Testis (tissue), 3 donors: ENCODE data around the gene MRPL27. TPM values are rescaled to one million over a fixed set of nuclear protein-coding genes. Genes with fewer than 3 reads are reported as not detected.
A peak's percentile ranks its signal among the peaks of the same experiment; 100 is the strongest.

Source experiments
- DNase-seq: peaks from one replicate; pipeline ENCODE4 v3.0.0-alpha.2; 2019
- H3K27ac ChIP-seq, 2 donors: fragments of 200-600 bp; sonication (generic); one replicate each; pipeline ENCODE4 v1.5.1; 2019
- H3K27me3 ChIP-seq: fragments of 200-600 bp; sonication (generic); one replicate; pipeline ENCODE4 v1.5.1; 2019
- H3K36me3 ChIP-seq: fragments of 200-600 bp; sonication (generic); one replicate; pipeline ENCODE4 v1.5.1; 2017; ENCODE audit warnings: low read depth; ENCODE audit errors: missing control alignments
- H3K4me1 ChIP-seq: fragments of 200-600 bp; sonication (generic); one replicate; pipeline ENCODE4 v1.5.1; 2019
- H3K4me3 ChIP-seq, 2 donors: fragments of 200-600 bp; sonication (generic); one replicate each; pipeline ENCODE4 v1.5.1; 2017 to 2019
- H3K9me3 ChIP-seq: fragments of 200-600 bp; sonication (generic); one replicate; pipeline ENCODE4 v1.5.1; 2017
- CTCF ChIP-seq, 3 experiments: fragments of 450-650 bp in 2 of 3; fragments of 200-600 bp in 1 of 3; sonication (generic) in 1 of 3; IDR thresholded peaks; one replicate each; pipeline ENCODE4 v1.5.1; 2016 to 2019; ENCODE audit warnings: antibody characterized with exemption in 3 of 3, mild to moderate bottlenecking in 2 of 3, moderate library complexity in 1 of 3
- POLR2A ChIP-seq: fragments of 450-650 bp; IDR thresholded peaks from one replicate; pipeline ENCODE4 v1.6.1; 2017; ENCODE audit warnings: antibody characterized with exemption, mild to moderate bottlenecking, moderate library complexity
- WGBS, 2 donors: methylation state at CpG; one replicate each; pipeline ENCODE4 v1.1.5; 2018; 5-methylcytosine and 5-hydroxymethylcytosine counted together
- intact Hi-C: fragments of 100-400 bp; cut with DNase I; formaldehyde crosslinking; loops from one replicate; pipeline ENCODE4 v1.15.1; 2023; ENCODE audit warnings: low total_unique reads
- polyA plus RNA-seq: library from polyadenylated mRNA; stranded (reverse); fragments of 350-450 nt; fragmentation: Illumina TruSeq; extraction: RNeasy Lipid Tissue Mini Kit (QIAGEN cat#74804); gene quantifications from one replicate; pipeline ENCODE4 v1.2.3, GENCODE V29; 2014; ENCODE audit warnings: low read depth, low replicate concordance; ENCODE audit not compliant: insufficient read depth
- total RNA-seq, 2 donors: library from RNA; depleted of rRNA; stranded (reverse); fragments of >200 nt; gene quantifications; one replicate each; pipeline ENCODE4 v1.2.3, GENCODE V29; 2016

The MRPL27 gene
- total and polyA plus RNA-seq, 3 donors from 2014 or later: 54.5 to 69.1 (median 65.1) TPM

DNA sequence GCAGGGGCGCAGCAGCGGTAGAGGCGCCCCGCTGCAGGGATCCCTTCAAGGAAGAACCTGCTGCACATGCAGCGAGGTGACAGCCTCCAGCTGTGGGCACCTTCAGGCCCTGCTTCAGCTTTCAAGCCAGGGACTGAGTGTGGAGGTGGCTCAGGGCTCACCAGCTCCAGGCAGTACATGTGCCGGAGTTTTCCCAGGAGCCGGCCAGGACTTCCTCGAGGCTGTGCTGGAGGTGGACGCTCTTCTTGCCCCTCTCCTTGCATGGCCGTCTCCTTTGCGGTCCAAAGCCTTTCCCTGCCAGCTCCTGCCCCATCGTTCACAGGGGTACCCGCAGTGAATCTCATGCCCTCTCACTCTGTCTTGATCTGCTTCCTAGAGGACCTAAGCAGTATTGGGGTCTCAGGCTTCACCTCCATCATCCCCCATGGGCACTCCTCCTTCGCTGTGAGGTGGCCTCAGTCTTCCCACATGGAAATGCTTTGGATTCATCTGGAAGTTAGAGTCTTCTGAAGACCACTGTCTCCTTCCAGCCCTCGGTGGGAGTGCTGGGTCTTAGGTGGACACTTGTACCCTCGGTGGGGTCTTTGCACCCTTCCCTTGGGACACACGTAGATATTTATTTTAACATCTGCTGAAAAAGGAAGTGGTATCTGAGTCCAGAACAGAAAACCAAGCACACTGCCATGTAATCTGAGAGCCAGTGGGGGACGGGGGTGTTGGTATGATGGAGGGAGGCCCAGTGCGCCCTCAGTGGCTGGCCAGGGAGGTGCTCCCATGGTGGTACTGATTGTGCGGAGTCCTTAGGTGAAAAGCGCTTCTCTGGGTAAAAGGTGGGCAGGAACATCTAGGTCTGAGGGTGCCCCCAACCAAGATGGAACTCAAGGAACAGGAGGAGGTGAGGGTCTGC, 20.0 kb downstream of the MRPL27 start:
- intact Hi-C loops: no loop called here
- H3K36me3 ChIP-seq: no peaks in the 10 kb centered on the region
- 93 to 95% methylated on average over 15 to 19 of the region's 21 CpGs for WGBS, 2 donors
- H3K4me1 ChIP-seq: peaks cover 8% of the 10 kb centered on the region
- DNase-seq: no peak
- no peaks in the 10 kb centered on the region for H3K27me3 ChIP-seq
- H3K9me3 ChIP-seq: no peaks in the 10 kb centered on the region
- H3K4me3 ChIP-seq: no peak overlapping the region
- no peak overlapping the region for H3K27ac ChIP-seq
- TF ChIP-seq CTCF (IDR thresholded peaks at IDR 0.05) (no peak), POLR2A (no peak)

DNA sequence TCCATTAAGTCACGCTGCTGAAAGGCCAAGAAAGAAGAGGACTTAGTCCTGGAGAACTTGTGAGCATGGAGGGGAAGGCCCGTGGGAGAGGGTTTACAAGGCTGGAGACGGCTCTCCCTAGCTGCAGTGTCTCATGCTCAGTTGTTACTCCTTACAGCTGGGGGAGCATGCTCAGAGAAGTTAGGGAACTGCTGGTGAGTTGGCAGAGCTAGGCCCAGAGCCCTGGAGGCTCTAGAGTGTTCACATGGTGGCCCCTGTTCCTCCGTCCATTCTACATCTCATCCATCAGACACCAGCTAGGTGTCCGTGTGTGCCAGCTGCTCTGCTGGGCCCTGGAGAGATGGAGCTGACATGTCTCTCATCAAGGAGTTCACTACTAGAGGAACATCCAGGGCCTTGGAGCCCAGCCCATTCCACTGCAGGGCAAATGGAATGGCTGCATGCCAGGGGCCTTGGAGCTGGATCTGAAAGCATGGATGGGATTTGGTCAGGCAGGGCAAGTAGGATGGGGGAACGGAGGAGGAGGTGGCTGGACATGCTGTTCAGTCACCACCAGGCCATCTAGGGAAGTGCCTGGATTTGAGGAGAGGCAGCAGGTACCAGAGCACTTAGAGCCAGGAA, 20.8 kb downstream of the MRPL27 start:
- Histone ChIP-seq H3K27me3 (no peaks in the 10 kb centered on the region), H3K27ac (no peak overlapping the region), H3K9me3 (no peaks in the 10 kb centered on the region), H3K4me3 (no peak overlapping the region), H3K4me1 (peaks cover 15% of the 10 kb centered on the region), H3K36me3 (no peaks in the 10 kb centered on the region)
- DNase-seq: peak; percentile 52
- TF ChIP-seq CTCF (IDR thresholded peaks at IDR 0.05): no peak
- intact Hi-C loops: no loop called here
- 70 to 73% methylated on average over 6 of the region's 6 CpGs for WGBS, 2 donors

- DNase-seq: no peak
- no peak overlapping the region for H3K27ac ChIP-seq
- WGBS, 2 donors: 86 to 91% methylated on average over 2 of the region's 2 CpGs
- H3K27me3 ChIP-seq: no peaks in the 10 kb centered on the region
- H3K4me1 ChIP-seq: peaks cover 17% of the 10 kb centered on the region
- H3K4me3 ChIP-seq: no peak overlapping the region
- intact Hi-C loops: no loop called here
- H3K9me3 ChIP-seq: no peaks in the 10 kb centered on the region
- no peaks in the 10 kb centered on the region for H3K36me3 ChIP-seq
- TF ChIP-seq POLR2A (no peak), CTCF (IDR thresholded peaks at IDR 0.05) (no peak)
Observed at GRCh38 chr17:50350733-50351132, 22.3 kb downstream of the MRPL27 start.

DNA sequence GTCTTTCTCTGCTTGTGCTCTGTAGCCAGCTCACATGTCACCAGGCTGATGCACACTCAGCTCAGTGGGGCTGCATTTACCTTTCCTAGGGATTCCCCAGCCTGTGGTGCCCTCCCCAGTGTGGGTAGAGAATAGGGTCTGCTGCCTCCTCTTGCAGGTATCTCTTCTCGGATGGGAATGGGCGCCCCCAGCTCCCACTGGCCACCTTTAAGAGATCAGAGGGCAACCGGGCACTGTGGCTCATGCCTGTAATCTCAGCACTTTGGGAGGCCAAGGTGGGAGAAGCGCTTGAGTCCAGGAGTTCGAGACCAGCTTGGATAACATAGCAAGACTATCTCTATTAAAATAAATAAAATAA, 23.8 kb downstream of the MRPL27 start:
- H3K27me3 ChIP-seq: no peaks in the 10 kb centered on the region
- H3K4me1 ChIP-seq: peaks cover 21% of the 10 kb centered on the region
- 96 to 98% methylated on average over 5 of the region's 5 CpGs for WGBS, 2 donors
- TF ChIP-seq POLR2A: no peak
- TF ChIP-seq CTCF (IDR thresholded peaks at IDR 0.05): no peak
- H3K9me3 ChIP-seq: no peaks in the 10 kb centered on the region
- intact Hi-C loops: no loop called here
- no peak for DNase-seq
- no peak overlapping the region for H3K4me3 ChIP-seq
- no peak overlapping the region for H3K27ac ChIP-seq
- no peaks in the 10 kb centered on the region for H3K36me3 ChIP-seq
